ENCODE data around the gene GPR141. TPM values are rescaled to one million over a fixed set of nuclear protein-coding genes. Genes with fewer than 3 reads are reported as not detected.

The GPR141 gene
- polyA plus RNA-seq, 1 experiment = not detected

DNA sequence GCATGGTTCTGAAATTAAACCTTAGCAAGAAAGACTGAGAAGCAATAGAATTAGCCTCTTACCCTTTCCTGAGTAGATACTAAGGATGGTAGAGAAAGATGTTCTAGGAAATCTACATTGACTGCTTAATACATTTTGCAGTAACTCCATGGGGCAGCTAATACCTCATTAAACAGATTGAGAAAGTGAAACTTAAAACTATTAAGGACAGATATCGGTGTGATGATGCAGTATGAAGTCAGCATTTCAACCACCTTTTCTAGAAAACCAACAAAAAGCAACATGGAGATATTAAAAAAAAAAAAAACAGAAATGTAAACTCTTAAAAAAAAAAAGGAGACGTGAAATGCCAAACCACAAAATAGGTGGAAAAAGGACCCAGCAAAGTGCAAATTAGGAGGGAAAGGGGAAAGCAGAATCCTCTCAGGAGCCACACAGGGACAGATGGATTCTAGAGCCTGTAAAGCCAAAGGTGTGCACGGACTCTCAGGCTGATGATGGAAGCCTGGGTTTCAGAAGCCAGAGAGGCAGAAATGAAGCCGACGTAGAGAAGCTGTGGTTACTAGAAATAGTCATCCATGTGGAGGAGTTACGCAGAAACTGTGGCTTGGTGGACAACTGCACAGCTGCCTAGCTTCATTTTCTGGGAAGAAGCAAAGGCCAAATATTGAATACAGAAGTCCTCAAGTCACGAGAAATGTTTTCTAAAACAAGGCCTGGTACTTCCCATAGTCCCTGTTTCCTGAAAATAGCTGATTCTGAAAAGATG, 38.1 kb upstream of the GPR141 start:
- no peak overlapping the region for H3K4me3 ChIP-seq (ENCODE audit: low read depth, low read length)
- no peak for TF ChIP-seq CTCF (IDR thresholded peaks at IDR 0.05; ENCODE audit: low read depth, low read length)
- H3K9me3 ChIP-seq (ENCODE audit: control insufficient read depth, insufficient read depth, low read length) = peaks cover 25% of the 10 kb centered on the region
- ChIA-PET POLR2A (no interaction called here), CTCF (no interaction called here)
- H3K27ac ChIP-seq (ENCODE audit: low read depth, low read length) = no peak overlapping the region
- DNase-seq (ENCODE audit: low read depth, low spot score) = no peak
- H3K27me3 ChIP-seq (ENCODE audit: control insufficient read depth, insufficient read depth, low read length) = no peaks in the 10 kb centered on the region

- H3K27me3 ChIP-seq (ENCODE audit: control insufficient read depth, insufficient read depth, low read length) = no peaks in the 10 kb centered on the region
- no peak overlapping the region for H3K27ac ChIP-seq (ENCODE audit: low read depth, low read length)
- POLR2A ChIA-PET = no interaction called here
- CTCF ChIA-PET = no interaction called here
- no peaks in the 10 kb centered on the region; the same call in 1 of the 2 replicates for H3K9me3 ChIP-seq (ENCODE audit: control insufficient read depth, insufficient read depth, low read length)
- no peak for TF ChIP-seq CTCF (IDR thresholded peaks at IDR 0.05; ENCODE audit: low read depth, low read length)
- no peak for DNase-seq (ENCODE audit: low read depth, low spot score)
- H3K4me3 ChIP-seq (ENCODE audit: low read depth, low read length) = no peak overlapping the region
Observed at GRCh38 chr7:37656913-37657530, 26.5 kb upstream of the GPR141 start.

GRCh38 chr7:37657816-37658215, 25.8 kb upstream of the GPR141 start:
- CTCF ChIA-PET = no interaction called here
- no peak for DNase-seq (ENCODE audit: low read depth, low spot score)
- TF ChIP-seq CTCF (IDR thresholded peaks at IDR 0.05; ENCODE audit: low read depth, low read length) = no peak
- Histone ChIP-seq H3K27me3 (ENCODE audit: control insufficient read depth, insufficient read depth, low read length) (no peaks in the 10 kb centered on the region), H3K27ac (ENCODE audit: low read depth, low read length) (no peak overlapping the region), H3K4me3 (ENCODE audit: low read depth, low read length) (no peak overlapping the region), H3K9me3 (ENCODE audit: control insufficient read depth, insufficient read depth, low read length) (peaks cover 1% of the 10 kb centered on the region; the same call in 1 of the 2 replicates)
- POLR2A ChIA-PET = no interaction called here

DNA sequence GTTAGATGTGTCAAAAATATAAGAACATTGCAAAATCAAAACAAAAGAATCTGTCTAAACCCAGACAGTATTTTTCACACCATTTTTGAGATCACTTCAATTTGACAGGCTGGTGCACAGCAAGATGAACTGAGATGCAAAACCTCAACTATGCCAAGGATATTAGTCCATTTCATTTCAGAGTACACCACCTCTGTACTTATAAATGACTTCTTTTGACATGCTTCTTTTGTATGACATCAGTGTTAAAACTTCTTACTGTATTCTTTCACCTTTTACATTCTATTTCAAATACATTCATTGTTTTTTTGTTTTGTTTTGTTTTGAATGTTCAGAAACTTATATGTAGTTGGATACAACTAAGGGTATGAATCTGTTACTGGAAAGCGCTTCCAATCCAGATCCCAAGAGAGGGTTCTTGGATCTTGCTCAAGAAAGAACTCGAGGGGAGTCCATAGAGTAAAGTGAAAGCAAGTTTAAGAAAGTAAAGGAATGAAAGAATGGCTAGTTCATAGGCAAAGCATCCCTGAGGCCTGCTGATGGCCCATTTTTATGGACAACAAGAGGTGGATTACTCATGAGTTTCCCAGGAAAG, 23.5 kb upstream of the GPR141 start:
- POLR2A ChIA-PET = no interaction called here
- DNase-seq (ENCODE audit: low read depth, low spot score) = no peak
- H3K27me3 ChIP-seq (ENCODE audit: control insufficient read depth, insufficient read depth, low read length) = no peaks in the 10 kb centered on the region
- H3K4me3 ChIP-seq (ENCODE audit: low read depth, low read length) = no peak overlapping the region
- CTCF ChIA-PET = no interaction called here
- peaks cover 10% of the 10 kb centered on the region for H3K9me3 ChIP-seq (ENCODE audit: control insufficient read depth, insufficient read depth, low read length)
- TF ChIP-seq CTCF (IDR thresholded peaks at IDR 0.05; ENCODE audit: low read depth, low read length) = no peak
- H3K27ac ChIP-seq (ENCODE audit: low read depth, low read length) = no peak overlapping the region

- no peaks in the 10 kb centered on the region for H3K27me3 ChIP-seq (ENCODE audit: control insufficient read depth, insufficient read depth, low read length)
- no peak for TF ChIP-seq CTCF (IDR thresholded peaks at IDR 0.05; ENCODE audit: low read depth, low read length)
- no peak overlapping the region for H3K4me3 ChIP-seq (ENCODE audit: low read depth, low read length)
- H3K9me3 ChIP-seq (ENCODE audit: control insufficient read depth, insufficient read depth, low read length) = peaks cover 13% of the 10 kb centered on the region
- no peak overlapping the region for H3K27ac ChIP-seq (ENCODE audit: low read depth, low read length)
- CTCF ChIA-PET = no interaction called here
- POLR2A ChIA-PET = no interaction called here
- no peak for DNase-seq (ENCODE audit: low read depth, low spot score)
Observed at GRCh38 chr7:37660614-37661013, 23.0 kb upstream of the GPR141 start.
